Panc1 (cell line): ENCODE measurements around the gene HNRNPF.

Experiments used
- CTCF ChIP-seq: fragments of 450-650 bp; IDR thresholded peaks from 2 replicates; pipeline ENCODE4 v1.5.1; 2017; ENCODE audit warnings: mild to moderate bottlenecking
- POLR2AphosphoS5 ChIP-seq: IDR thresholded peaks from 2 replicates; pipeline ENCODE4 v1.6.1; 2012; ENCODE audit warnings: mild to moderate bottlenecking, low read depth, low read length, moderate library complexity
- REST ChIP-seq, 2 experiments: IDR thresholded peaks; 2 replicates each; pipeline ENCODE4 v1.6.1; 2011 to 2012; ENCODE audit warnings: low read depth in 2 of 2, control low read depth in 1 of 2, low read length in 1 of 2, mild to moderate bottlenecking in 1 of 2, moderate library complexity in 1 of 2; ENCODE audit not compliant: insufficient read depth in 1 of 2
- SIN3A ChIP-seq: IDR thresholded peaks from 2 replicates; pipeline ENCODE4 v1.6.1; 2012; ENCODE audit warnings: low read depth, mild to moderate bottlenecking, low read length, moderate library complexity, borderline replicate concordance; ENCODE audit not compliant: insufficient read depth
- TCF7L2 ChIP-seq: IDR thresholded peaks from 2 replicates; pipeline ENCODE4 v1.6.1; 2011; ENCODE audit warnings: mild to moderate bottlenecking, low read depth, low read length, inconsistent platforms

- TF ChIP-seq CTCF (no peak), SIN3A (peak; percentile 15; the same call in 1 of the 2 replicates), POLR2AphosphoS5 (peak; percentile 93), TCF7L2 (no peak), REST (IDR thresholded peaks at IDR 0.05; ENCODE audit: insufficient read depth in 1 of 2, low read depth in 2 of 2, low read length in 1 of 2) (no peak)
Measured at GRCh38 chr10:43408710-43409384, at the start of gene HNRNPF.
